H54 (cell line): ENCODE measurements around the gene ASPSCR1.
"Not testable (repeated sequence)": the region's sequence is repeated elsewhere in the genome, so short reads cannot be mapped to it uniquely, and the experiment has no call there.

ENCODE experiments used
- DNase-seq: peaks from one replicate; pipeline ENCODE4 v3.0.0; 2011; ENCODE audit warnings: low spot score, mixed read lengths; ENCODE audit not compliant: insufficient read length
- FAIRE-seq: peaks from 3 replicates; lab custom pipeline; 2011; peaks lifted over from hg19 to GRCh38; lab: Jason Lieb, UNC
- POLR2A ChIP-seq: IDR thresholded peaks from 2 replicates; pipeline ENCODE4 v1.6.1; 2011; ENCODE audit warnings: low read depth, mild to moderate bottlenecking, low read length

The ASPSCR1 gene

DNA sequence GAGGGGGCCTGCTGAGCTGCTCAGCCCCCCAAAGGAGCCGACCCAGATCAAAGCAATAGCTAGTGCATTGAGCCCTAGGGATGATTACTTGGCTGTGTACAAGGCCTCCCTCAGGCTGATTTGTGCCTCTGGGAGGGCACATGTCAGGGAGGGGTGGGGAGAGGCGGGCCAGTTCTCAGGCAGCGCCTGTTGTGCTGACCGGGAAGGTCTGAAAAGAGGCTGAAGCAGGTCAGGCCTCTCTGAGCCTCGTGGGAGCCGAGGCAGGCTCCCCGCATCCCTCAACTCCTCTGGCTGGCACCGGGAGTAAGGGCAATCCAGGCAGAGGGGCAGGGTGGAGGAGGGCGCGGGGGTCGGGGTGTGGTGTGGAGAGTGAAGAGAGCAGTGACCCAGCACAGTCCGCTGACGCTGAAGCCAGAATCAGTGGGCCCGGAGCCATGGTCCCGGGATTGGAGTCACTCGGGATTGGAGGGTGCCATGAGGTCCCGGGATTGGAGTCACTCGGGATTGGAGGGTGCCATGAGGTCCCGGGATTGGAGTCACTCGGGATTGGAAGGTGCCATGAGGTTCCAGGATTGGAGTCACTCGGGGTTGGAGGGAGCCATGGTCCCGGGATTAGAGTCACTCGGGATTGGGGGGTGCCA is 57.1 kb downstream of the ASPSCR1 start:
- FAIRE-seq (no peak), DNase-seq (no peak)
- no peak for TF ChIP-seq POLR2A

GRCh38 chr17:82035488-82035887 is 58.1 kb downstream of the ASPSCR1 start:
- no peak for DNase-seq

DNA sequence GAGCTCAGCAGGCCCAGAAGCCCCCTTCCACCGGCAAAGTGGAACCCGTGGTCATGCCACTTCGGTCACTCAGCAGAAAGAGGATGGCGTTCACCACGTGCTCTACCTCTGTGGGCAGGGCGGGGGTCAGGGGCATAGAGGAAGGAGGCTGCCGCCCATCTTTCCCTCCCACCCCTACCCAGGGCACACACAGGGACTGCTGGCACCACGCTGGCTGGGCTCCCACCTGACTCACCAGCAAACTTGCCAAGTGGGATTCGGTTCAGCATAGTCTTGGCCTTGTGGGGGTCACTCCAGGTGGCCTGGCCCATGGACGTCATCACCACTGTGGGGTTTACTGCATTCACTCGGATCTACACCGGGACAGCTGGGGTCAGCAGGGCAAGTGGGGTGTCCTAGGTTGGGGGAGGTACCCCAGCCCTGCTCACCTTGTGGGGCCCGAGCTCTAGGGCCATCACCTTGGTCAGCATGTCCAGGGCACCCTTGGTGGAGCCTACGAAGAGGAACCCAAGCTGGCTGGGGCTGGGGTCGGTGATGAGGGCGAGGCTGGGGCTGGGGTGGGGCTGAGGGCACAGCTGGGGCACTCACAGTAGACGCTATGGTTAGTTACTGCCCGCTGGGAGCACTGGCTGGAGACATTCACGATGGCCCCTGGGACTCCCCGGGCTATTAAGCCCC is 58.7 kb downstream of the ASPSCR1 start:
- DNase-seq = no peak
- no peak for TF ChIP-seq POLR2A
- no peak for FAIRE-seq

More at GRCh38 chr17:82035488-82035887, 58.1 kb downstream of the ASPSCR1 start:
- TF ChIP-seq POLR2A = no peak
- no peak for FAIRE-seq

DNA sequence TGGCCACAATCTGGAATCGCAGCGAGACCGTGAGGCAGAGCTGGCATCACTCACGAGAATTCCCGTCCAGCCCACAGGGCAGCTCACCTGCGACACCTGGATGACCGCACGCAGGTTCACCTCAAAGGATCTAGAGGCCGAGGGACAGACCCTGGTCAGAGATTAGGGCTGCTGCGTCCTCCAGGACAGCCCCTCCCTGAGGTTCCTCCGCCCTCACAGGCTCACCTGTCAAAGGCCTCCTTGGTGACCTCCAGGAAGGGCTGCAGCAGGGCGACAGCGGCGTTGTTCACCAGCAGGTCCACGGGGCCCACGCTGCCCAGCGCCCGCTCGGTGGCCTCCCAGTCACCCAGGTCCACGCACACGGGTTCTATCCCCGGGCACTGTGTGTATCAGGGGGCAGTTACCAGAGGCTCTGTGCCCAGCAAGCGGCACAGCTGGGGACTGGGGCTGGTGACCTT is 59.2 kb downstream of the ASPSCR1 start:
- TF ChIP-seq POLR2A = no peak
- DNase-seq (no peak), FAIRE-seq (no peak)

GRCh38 chr17:82037092-82037888 is 59.9 kb downstream of the ASPSCR1 start, which contains the start of gene DCXR:
TSS of gene DCXR (minus strand) at chr17:82037697. CDS start at chr17:82037682, 15 bp downstream.
- FAIRE-seq = no peak
- TF ChIP-seq POLR2A = peak; percentile 94
- DNase-seq = peak; percentile 99

DNA sequence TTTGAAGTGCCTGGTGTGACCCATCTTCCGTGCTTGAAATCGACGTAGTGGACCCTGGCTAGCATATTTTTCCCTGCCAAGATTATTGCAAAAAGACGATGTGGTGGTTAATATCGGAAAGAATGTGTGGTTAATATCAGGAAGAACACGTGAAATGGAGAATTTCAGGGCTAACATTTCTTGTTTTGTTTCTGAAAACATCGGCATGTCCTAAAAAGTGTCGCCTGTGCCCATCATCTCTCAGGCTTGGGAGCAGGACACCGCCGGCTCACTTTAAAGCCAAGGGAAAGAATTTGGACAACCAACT is 60.4 kb downstream of the ASPSCR1 start:
- FAIRE-seq = no peak
- DNase-seq = no peak
- no peak for TF ChIP-seq POLR2A

DNA sequence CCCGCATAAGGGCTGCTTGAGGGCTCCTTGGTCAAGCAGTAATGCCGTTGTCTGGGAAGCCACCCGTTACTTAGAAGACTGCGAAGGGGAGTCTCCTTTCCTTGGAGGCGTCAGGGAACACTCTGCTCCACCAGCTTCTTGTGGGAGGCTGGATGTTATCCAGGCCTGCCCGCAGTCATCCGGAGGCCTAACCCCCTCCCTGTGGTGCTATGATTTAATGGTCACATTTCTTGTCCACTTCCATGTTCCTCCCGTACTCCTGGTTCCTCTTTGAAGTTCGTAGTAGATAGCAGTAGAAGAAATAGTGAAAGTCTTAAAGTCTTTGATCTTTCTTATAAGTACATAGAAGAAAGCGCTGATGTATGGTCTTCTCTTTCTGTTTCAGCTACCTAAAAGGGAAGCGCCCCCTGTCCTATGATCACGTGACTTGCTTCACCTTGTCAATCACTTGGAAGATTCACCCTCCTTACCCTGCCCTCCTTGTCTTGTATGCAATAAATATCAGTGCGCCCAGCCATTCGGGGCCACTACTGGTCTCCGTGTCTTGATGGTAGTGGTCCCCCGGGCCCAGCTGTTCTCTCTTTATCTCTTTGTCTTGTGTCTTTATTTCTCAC is 61.5 kb downstream of the ASPSCR1 start:
- FAIRE-seq, DNase-seq: not testable (repeated sequence)

DNA sequence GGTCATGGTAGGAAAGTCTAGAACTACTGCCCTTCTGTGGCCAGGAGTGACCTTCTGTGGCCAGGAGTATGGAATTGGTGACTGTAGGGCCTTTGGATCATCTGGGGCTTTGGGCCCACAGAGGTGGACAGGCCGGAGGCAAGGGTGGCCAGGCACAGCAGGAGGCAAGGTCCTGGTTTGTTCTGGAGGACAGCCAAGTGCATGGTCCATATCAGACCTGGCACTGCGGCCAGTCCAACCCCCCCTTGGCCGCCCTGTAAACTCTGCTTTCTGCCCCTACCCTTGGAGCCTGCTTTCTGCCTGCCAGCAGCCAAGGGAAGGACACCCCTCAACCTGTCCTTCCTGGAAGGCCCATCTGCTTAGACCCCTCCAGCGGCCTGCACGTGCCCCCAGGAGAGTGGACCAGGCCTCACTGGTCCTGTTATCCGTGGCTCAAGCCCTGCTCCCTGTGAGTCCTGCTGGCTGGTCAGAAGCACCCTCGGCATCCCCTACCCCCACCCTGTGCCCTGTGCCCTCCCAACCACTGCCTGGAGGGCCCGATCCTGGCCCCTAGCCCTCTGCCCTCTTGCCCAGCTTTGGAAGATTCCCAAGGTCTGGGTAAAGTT is 62.4 kb downstream of the ASPSCR1 start:
- FAIRE-seq (no peak), DNase-seq (no peak)
- no peak for TF ChIP-seq POLR2A

GRCh38 chr17:82041144-82041814 is 63.9 kb downstream of the ASPSCR1 start:
- DNase-seq (no peak), FAIRE-seq (no peak)
- TF ChIP-seq POLR2A = no peak

GRCh38 chr17:82042649-82043048 is 65.2 kb downstream of the ASPSCR1 start:
- TF ChIP-seq POLR2A = no peak
- DNase-seq = no peak
- no peak for FAIRE-seq

DNA sequence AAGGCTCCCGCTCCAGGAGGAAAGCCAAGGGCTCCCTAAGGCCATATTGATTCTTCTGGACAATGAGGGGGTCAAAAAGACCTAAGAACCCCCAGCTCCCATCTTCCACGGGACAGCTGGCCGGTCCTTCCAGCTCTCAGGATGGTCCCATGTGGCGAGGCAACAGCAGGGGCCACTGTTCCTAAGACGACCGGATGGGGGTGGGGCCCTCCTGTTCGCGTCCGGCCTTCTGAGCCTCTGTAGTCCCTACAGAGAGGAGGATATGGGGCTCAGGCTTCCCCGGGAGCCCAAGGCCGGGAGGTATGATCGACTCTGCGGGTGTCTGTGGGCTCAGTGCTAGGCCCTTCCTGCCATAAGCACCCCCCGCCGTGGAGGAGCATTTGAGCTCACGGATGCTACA is 66.1 kb downstream of the ASPSCR1 start:
- no peak for TF ChIP-seq POLR2A
- FAIRE-seq (no peak), DNase-seq (no peak)

- no peak for DNase-seq
- TF ChIP-seq POLR2A = no peak
- FAIRE-seq = no peak
These were observed 68.6 kb downstream of the ASPSCR1 start for GRCh38 chr17:82045936-82046484.

DNA sequence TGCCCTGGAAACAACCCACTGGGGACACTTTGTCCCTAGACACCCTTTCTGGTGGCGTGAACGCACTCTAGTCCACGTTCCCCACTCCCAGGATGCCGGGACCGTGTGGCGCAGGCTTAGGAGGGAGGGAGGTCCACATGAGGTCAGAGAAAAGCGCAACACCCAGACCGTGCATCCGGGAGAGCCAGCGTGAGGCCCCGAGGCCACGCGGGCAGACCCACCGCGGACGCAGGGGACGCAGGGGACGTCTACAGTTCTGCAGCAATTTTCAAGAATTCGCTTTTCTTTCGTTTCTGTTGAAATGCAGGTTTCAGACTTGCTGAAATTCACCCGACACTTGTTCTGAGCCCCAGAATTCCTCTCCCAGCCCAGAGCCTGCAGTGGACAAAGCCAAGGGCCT is 69.5 kb downstream of the ASPSCR1 start:
- DNase-seq = no peak

More for the DNA sequence above, 69.5 kb downstream of the ASPSCR1 start:
- FAIRE-seq = no peak
- TF ChIP-seq POLR2A = no peak
